HTR-8/SVneo (cell line): ENCODE data around the gene OR2G2.

ENCODE experiments used
- DNase-seq: peaks from one replicate; pipeline ENCODE4 v3.0.0; 2011; ENCODE audit warnings: low spot score, mixed read lengths; ENCODE audit not compliant: insufficient read length
- FAIRE-seq: peaks from 2 replicates; lab custom pipeline; 2011; peaks lifted over from hg19 to GRCh38; lab: Jason Lieb, UNC

The OR2G2 gene

GRCh38 chr1:247588060-247588459 is at the start of gene OR2G2:
TSS of gene OR2G2 (plus strand) at chr1:247588360. CDS start at chr1:247588360, 0 bp downstream.
- no peak for DNase-seq
- no peak for FAIRE-seq

GRCh38 chr1:247538561-247538960 is 49.6 kb upstream of the OR2G2 start:
- DNase-seq (no peak), FAIRE-seq (no peak)

GRCh38 chr1:247539215-247539614 is 48.9 kb upstream of the OR2G2 start:
- FAIRE-seq (no peak), DNase-seq (no peak)

GRCh38 chr1:247540581-247540980 is 47.6 kb upstream of the OR2G2 start:
- FAIRE-seq (no peak), DNase-seq (no peak)

- no peak for FAIRE-seq
- DNase-seq, result no peak
Observed at GRCh38 chr1:247542811-247543210, 45.3 kb upstream of the OR2G2 start.

- DNase-seq (no peak), FAIRE-seq (no peak)
Observed at GRCh38 chr1:247548092-247548491, 40.1 kb upstream of the OR2G2 start.

- DNase-seq, result no peak
- no peak for FAIRE-seq
Observed at GRCh38 chr1:247548769-247549182, 39.4 kb upstream of the OR2G2 start, which contains the start of gene GCSAML. TSS of gene GCSAML (plus strand) at chr1:247549134. CDS start at chr1:247549192, 58 bp downstream.

- FAIRE-seq (no peak), DNase-seq (no peak)
Observed at GRCh38 chr1:247551721-247552120, 36.4 kb upstream of the OR2G2 start.

- DNase-seq (no peak), FAIRE-seq (no peak)
Observed at GRCh38 chr1:247552231-247552630, 35.9 kb upstream of the OR2G2 start.

GRCh38 chr1:247557926-247558674 is 30.1 kb upstream of the OR2G2 start:
- FAIRE-seq (no peak), DNase-seq (no peak)

- DNase-seq (no peak), FAIRE-seq (no peak)
Observed at GRCh38 chr1:247561711-247562110, 26.4 kb upstream of the OR2G2 start.

- DNase-seq (no peak), FAIRE-seq (no peak)
Observed at GRCh38 chr1:247562198-247562597, 26.0 kb upstream of the OR2G2 start.

GRCh38 chr1:247574236-247574635 is 13.9 kb upstream of the OR2G2 start:
- no peak for FAIRE-seq
- no peak for DNase-seq

- no peak for FAIRE-seq
- no peak for DNase-seq
Observed at GRCh38 chr1:247574664-247575063, 13.5 kb upstream of the OR2G2 start.

GRCh38 chr1:247576514-247576913 is 11.6 kb upstream of the OR2G2 start:
- DNase-seq, result peak; percentile 37
- FAIRE-seq, result no peak

GRCh38 chr1:247578946-247579460 is 9.2 kb upstream of the OR2G2 start:
- DNase-seq (no peak), FAIRE-seq (peak; percentile 52)

- FAIRE-seq, result no peak
- DNase-seq, result no peak
Observed at GRCh38 chr1:247605286-247605685, 17.1 kb downstream of the OR2G2 start, which contains the start of gene OR2G3. TSS of gene OR2G3 (plus strand) at chr1:247605586. CDS start at chr1:247605586, 0 bp downstream.

- FAIRE-seq (no peak), DNase-seq (no peak)
Observed at GRCh38 chr1:247613405-247613804, 25.2 kb downstream of the OR2G2 start.

GRCh38 chr1:247614625-247615024 is 26.5 kb downstream of the OR2G2 start:
- DNase-seq, result no peak
- FAIRE-seq, result no peak

- FAIRE-seq, result no peak
- no peak for DNase-seq
Observed at GRCh38 chr1:247627951-247628350, 39.8 kb downstream of the OR2G2 start.

GRCh38 chr1:247638011-247638410 is 49.9 kb downstream of the OR2G2 start:
- no peak for FAIRE-seq
- no peak for DNase-seq

GRCh38 chr1:247638781-247639180 is 50.6 kb downstream of the OR2G2 start:
- no peak for FAIRE-seq
- no peak for DNase-seq
